Ishikawa (cell line): ENCODE results near the gene PLCL2.

Source experiments
- CEBPB ChIP-seq: IDR thresholded peaks from 2 replicates; pipeline ENCODE4 v1.6.1; 2012
- CREB1 ChIP-seq: IDR thresholded peaks from 2 replicates; pipeline ENCODE4 v1.6.1; 2012; ENCODE audit warnings: low read depth
- EGR1 ChIP-seq: IDR thresholded peaks from 2 replicates; pipeline ENCODE4 v1.6.1; 2012
- EP300 ChIP-seq: IDR thresholded peaks from 2 replicates; pipeline ENCODE4 v1.6.1; 2012; ENCODE audit warnings: borderline replicate concordance
- FOXM1 ChIP-seq: IDR thresholded peaks from 2 replicates; pipeline ENCODE4 v1.6.1; 2012; ENCODE audit warnings: low read depth, borderline replicate concordance
- NFIC ChIP-seq: IDR thresholded peaks from 2 replicates; pipeline ENCODE4 v1.6.1; 2012
- RAD21 ChIP-seq: IDR thresholded peaks from 2 replicates; pipeline ENCODE4 v1.6.1; 2012; ENCODE audit warnings: low read depth
- TCF12 ChIP-seq: IDR thresholded peaks from 2 replicates; pipeline ENCODE4 v1.6.1; 2012; ENCODE audit warnings: low read depth
- TEAD4 ChIP-seq: IDR thresholded peaks from 2 replicates; pipeline ENCODE4 v1.6.1; 2012
- ZBTB7A ChIP-seq: IDR thresholded peaks from 2 replicates; pipeline ENCODE4 v1.6.1; 2012; ENCODE audit warnings: low read depth
- TF ChIP-seq, protein P1 (sequence below): IDR thresholded peaks from 2 replicates; pipeline ENCODE4 v1.6.1; 2012; ENCODE audit warnings: low read depth, mild to moderate bottlenecking
- TF ChIP-seq, protein P2 (sequence below): IDR thresholded peaks from 2 replicates; pipeline ENCODE4 v1.6.1; 2012
- TF ChIP-seq, protein P3 (sequence below): IDR thresholded peaks from 2 replicates; pipeline ENCODE4 v1.6.1; 2012

PLCL2 gene

GRCh38 chr3:17038141-17038540, 153.4 kb downstream of the PLCL2 start:
- TF ChIP-seq, protein P1, sequence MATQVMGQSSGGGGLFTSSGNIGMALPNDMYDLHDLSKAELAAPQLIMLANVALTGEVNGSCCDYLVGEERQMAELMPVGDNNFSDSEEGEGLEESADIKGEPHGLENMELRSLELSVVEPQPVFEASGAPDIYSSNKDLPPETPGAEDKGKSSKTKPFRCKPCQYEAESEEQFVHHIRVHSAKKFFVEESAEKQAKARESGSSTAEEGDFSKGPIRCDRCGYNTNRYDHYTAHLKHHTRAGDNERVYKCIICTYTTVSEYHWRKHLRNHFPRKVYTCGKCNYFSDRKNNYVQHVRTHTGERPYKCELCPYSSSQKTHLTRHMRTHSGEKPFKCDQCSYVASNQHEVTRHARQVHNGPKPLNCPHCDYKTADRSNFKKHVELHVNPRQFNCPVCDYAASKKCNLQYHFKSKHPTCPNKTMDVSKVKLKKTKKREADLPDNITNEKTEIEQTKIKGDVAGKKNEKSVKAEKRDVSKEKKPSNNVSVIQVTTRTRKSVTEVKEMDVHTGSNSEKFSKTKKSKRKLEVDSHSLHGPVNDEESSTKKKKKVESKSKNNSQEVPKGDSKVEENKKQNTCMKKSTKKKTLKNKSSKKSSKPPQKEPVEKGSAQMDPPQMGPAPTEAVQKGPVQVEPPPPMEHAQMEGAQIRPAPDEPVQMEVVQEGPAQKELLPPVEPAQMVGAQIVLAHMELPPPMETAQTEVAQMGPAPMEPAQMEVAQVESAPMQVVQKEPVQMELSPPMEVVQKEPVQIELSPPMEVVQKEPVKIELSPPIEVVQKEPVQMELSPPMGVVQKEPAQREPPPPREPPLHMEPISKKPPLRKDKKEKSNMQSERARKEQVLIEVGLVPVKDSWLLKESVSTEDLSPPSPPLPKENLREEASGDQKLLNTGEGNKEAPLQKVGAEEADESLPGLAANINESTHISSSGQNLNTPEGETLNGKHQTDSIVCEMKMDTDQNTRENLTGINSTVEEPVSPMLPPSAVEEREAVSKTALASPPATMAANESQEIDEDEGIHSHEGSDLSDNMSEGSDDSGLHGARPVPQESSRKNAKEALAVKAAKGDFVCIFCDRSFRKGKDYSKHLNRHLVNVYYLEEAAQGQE, result no peak
- TF ChIP-seq CEBPB (no peak), RAD21 (no peak)

GRCh38 chr3:17038900-17039553, 154.3 kb downstream of the PLCL2 start:
- no peak for TF ChIP-seq NFIC
- TF ChIP-seq TCF12, result no peak
- TF ChIP-seq CREB1, result no peak
- TF ChIP-seq EP300, result no peak
- TF ChIP-seq ZBTB7A, result no peak
- TF ChIP-seq, protein P2, sequence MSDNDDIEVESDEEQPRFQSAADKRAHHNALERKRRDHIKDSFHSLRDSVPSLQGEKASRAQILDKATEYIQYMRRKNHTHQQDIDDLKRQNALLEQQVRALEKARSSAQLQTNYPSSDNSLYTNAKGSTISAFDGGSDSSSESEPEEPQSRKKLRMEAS, result no peak
- TF ChIP-seq EGR1, result no peak
- TF ChIP-seq, protein P3, sequence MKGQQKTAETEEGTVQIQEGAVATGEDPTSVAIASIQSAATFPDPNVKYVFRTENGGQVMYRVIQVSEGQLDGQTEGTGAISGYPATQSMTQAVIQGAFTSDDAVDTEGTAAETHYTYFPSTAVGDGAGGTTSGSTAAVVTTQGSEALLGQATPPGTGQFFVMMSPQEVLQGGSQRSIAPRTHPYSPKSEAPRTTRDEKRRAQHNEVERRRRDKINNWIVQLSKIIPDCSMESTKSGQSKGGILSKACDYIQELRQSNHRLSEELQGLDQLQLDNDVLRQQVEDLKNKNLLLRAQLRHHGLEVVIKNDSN, result no peak
- no peak for TF ChIP-seq FOXM1
- no peak for TF ChIP-seq TEAD4

GRCh38 chr3:17039594-17039993, 154.8 kb downstream of the PLCL2 start:
- TF ChIP-seq, protein P3, result no peak
- TF ChIP-seq ZBTB7A (no peak), TEAD4 (peak; percentile 52)

DNA sequence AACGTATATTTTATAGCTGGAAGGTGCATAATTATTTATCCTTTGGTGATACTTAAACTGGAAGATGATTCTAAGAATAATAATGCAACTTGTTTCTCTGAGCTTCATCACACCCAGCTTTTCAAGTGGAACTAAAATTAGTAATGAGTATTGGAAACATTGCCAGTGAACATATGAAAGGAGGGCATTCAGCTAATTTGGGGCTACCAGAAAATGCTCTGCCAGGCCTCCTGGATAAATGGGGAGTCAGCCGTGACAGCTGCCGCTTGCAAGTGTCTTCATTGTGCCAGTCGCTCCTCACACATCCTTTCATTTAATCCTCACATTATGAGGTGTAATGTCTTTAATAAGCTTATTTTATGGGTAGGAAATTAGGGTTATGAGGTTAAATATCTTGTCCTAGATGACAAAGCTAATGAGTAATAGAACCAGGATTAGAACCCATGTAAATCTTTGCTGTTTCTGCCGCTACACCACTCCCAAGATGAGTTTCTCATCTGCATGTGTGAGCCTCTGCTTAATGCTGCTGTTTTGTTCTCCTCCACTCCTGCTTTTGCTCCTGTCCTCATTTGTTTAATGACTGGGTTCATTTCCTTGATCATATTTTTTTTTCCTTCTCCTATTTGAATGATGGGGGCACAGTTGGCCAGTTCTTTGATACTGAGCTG, 155.7 kb downstream of the PLCL2 start:
- TF ChIP-seq NFIC, result no peak
- TF ChIP-seq, protein P1, result no peak

DNA sequence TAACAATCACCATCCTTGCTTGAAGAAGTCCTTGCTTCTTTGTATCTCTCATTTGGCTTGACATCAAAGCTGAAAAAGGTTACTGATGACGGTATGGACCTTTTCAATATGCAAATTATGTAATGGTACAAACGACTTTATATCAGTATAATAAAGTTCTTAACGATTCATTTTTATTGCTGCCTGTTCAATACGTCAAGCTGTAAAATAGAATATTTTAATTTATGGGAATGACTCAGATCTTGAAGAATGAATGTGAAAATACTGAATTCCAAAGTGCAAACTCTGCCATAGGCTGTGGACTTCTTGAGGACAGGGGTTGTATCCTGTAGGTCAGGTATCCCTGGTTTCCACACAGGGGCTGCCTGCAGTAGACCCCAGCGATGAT, 156.2 kb downstream of the PLCL2 start:
- no peak for TF ChIP-seq NFIC
- no peak for TF ChIP-seq EP300
- TF ChIP-seq TCF12, result no peak
- no peak for TF ChIP-seq ZBTB7A
- TF ChIP-seq CREB1, result no peak
- no peak for TF ChIP-seq RAD21
- TF ChIP-seq, protein P3, result no peak
- TF ChIP-seq TEAD4, result no peak
- TF ChIP-seq, protein P2, result no peak
- TF ChIP-seq, protein P1, result no peak
